ENCODE data around the gene ABHD17C. TPM values are rescaled to one million over a fixed set of nuclear protein-coding genes. Genes with fewer than 3 reads are reported as not detected.

ABHD17C gene
- total and polyA plus RNA-seq, 2 experiments from 2014 or later: 2.1 to 8.3 TPM

- in situ Hi-C loops (cut with MboI): no loop called here
- H3K4me3 ChIP-seq: no peak overlapping the region
- TF ChIP-seq EZH2 (IDR thresholded peaks at IDR 0.05; ENCODE audit: insufficient read depth, poor library complexity, severe bottlenecking) (no peak), EZH2phosphoT487 (IDR thresholded peaks at IDR 0.05; ENCODE audit: insufficient read depth, low read depth) (no peak)
- peaks cover 12% of the 10 kb centered on the region for H3K36me3 ChIP-seq (ENCODE audit: low read depth)
- peaks cover 48% of the 10 kb centered on the region for H3K79me2 ChIP-seq (ENCODE audit: insufficient read depth)
- H3K4me1 ChIP-seq (ENCODE audit: insufficient read depth): peaks cover 10% of the 10 kb centered on the region
- no peak overlapping the region for H3K27ac ChIP-seq
- 79 to 85% methylated on average over 6 of the region's 6 CpGs for WGBS, 2 experiments (ENCODE audit: low coverage in 1 of 2, low lambda C conversion rate in 2 of 2, missing lambda C conversion rate in 2 of 2)
- no peak overlapping the region for H3K9ac ChIP-seq
- no peaks in the 10 kb centered on the region for H3K9me3 ChIP-seq (ENCODE audit: low read depth)
- no peaks in the 10 kb centered on the region for H3K27me3 ChIP-seq (replicated peaks; ENCODE audit: insufficient read depth)
- H2AFZ ChIP-seq: no peak overlapping the region
- H3F3A ChIP-seq (ENCODE audit: insufficient read depth): peaks cover 20% of the 10 kb centered on the region
- no peaks in the 10 kb centered on the region for H4K20me1 ChIP-seq (ENCODE audit: insufficient read depth)
- H3K9me2 ChIP-seq (ENCODE audit: insufficient read depth): no peaks in the 10 kb centered on the region
- H3K4me2 ChIP-seq (ENCODE audit: unreplicated experiment): no peak overlapping the region
- DNase-seq: peak; percentile 60
Measured at GRCh38 chr15:80749589-80749988, 54.5 kb downstream of the ABHD17C start.

- no peak overlapping the region for H3K9ac ChIP-seq
- H3K4me1 ChIP-seq (ENCODE audit: insufficient read depth): peaks cover 1% of the 10 kb centered on the region; the same call in 1 of the 2 replicates
- H3K4me3 ChIP-seq: no peak overlapping the region
- peaks cover 16% of the 10 kb centered on the region for H3K36me3 ChIP-seq (ENCODE audit: low read depth)
- no peak overlapping the region for H3K4me2 ChIP-seq (ENCODE audit: unreplicated experiment)
- no peak for DNase-seq
- in situ Hi-C loops (cut with MboI): no loop called here
- H3K27ac ChIP-seq: no peak overlapping the region
- peaks cover 48% of the 10 kb centered on the region for H3K79me2 ChIP-seq (ENCODE audit: insufficient read depth)
- no peak overlapping the region for H2AFZ ChIP-seq
- no peaks in the 10 kb centered on the region for H4K20me1 ChIP-seq (ENCODE audit: insufficient read depth)
- WGBS, 2 experiments (ENCODE audit: low coverage in 1 of 2, low lambda C conversion rate in 2 of 2, missing lambda C conversion rate in 2 of 2): 97% methylated on average over 4 of the region's 4 CpGs
- no peaks in the 10 kb centered on the region for H3K9me3 ChIP-seq (ENCODE audit: low read depth)
- no peak for TF ChIP-seq EZH2phosphoT487 (IDR thresholded peaks at IDR 0.05; ENCODE audit: insufficient read depth, low read depth)
- no peak for TF ChIP-seq EZH2 (IDR thresholded peaks at IDR 0.05; ENCODE audit: insufficient read depth, poor library complexity, severe bottlenecking)
- H3K9me2 ChIP-seq (ENCODE audit: insufficient read depth): no peaks in the 10 kb centered on the region
- H3K27me3 ChIP-seq (replicated peaks; ENCODE audit: insufficient read depth): no peaks in the 10 kb centered on the region
- peaks cover 13% of the 10 kb centered on the region for H3F3A ChIP-seq (ENCODE audit: insufficient read depth)
Measured at GRCh38 chr15:80750575-80750974, 55.5 kb downstream of the ABHD17C start.

GRCh38 chr15:80752204-80752603, 57.1 kb downstream of the ABHD17C start:
- H3K79me2 ChIP-seq (ENCODE audit: insufficient read depth): peaks cover 31% of the 10 kb centered on the region
- H3K9ac ChIP-seq: no peak overlapping the region
- H3K4me1 ChIP-seq (ENCODE audit: insufficient read depth): no peaks in the 10 kb centered on the region
- H3K4me2 ChIP-seq (ENCODE audit: unreplicated experiment): no peak overlapping the region
- no peak overlapping the region for H2AFZ ChIP-seq
- no peaks in the 10 kb centered on the region for H3K9me2 ChIP-seq (ENCODE audit: insufficient read depth)
- no peaks in the 10 kb centered on the region for H3K27me3 ChIP-seq (replicated peaks; ENCODE audit: insufficient read depth)
- no peaks in the 10 kb centered on the region for H4K20me1 ChIP-seq (ENCODE audit: insufficient read depth)
- no peaks in the 10 kb centered on the region for H3F3A ChIP-seq (ENCODE audit: insufficient read depth)
- in situ Hi-C loops (cut with MboI): no loop called here
- no peaks in the 10 kb centered on the region for H3K9me3 ChIP-seq (ENCODE audit: low read depth)
- DNase-seq: no peak
- WGBS, 2 experiments (ENCODE audit: low coverage in 1 of 2, low lambda C conversion rate in 2 of 2, missing lambda C conversion rate in 2 of 2): 66 to 67% methylated on average over 4 of the region's 4 CpGs
- TF ChIP-seq EZH2 (IDR thresholded peaks at IDR 0.05; ENCODE audit: insufficient read depth, poor library complexity, severe bottlenecking) (no peak), EZH2phosphoT487 (IDR thresholded peaks at IDR 0.05; ENCODE audit: insufficient read depth, low read depth) (no peak)
- H3K27ac ChIP-seq: no peak overlapping the region
- H3K36me3 ChIP-seq (ENCODE audit: low read depth): peaks cover 18% of the 10 kb centered on the region
- no peak overlapping the region for H3K4me3 ChIP-seq

- H3F3A ChIP-seq (ENCODE audit: insufficient read depth): no peaks in the 10 kb centered on the region
- no peak overlapping the region for H3K4me2 ChIP-seq (ENCODE audit: unreplicated experiment)
- in situ Hi-C loops (cut with MboI): no loop called here
- no peaks in the 10 kb centered on the region for H3K9me3 ChIP-seq (ENCODE audit: low read depth)
- no peak overlapping the region for H3K4me3 ChIP-seq
- no peaks in the 10 kb centered on the region for H4K20me1 ChIP-seq (ENCODE audit: insufficient read depth)
- 16 to 32% methylated on average over 2 of the region's 2 CpGs for WGBS, 2 experiments (ENCODE audit: low coverage in 1 of 2, low lambda C conversion rate in 2 of 2, missing lambda C conversion rate in 2 of 2)
- DNase-seq: no peak
- no peak overlapping the region for H2AFZ ChIP-seq
- TF ChIP-seq EZH2phosphoT487 (IDR thresholded peaks at IDR 0.05; ENCODE audit: insufficient read depth, low read depth) (no peak), EZH2 (IDR thresholded peaks at IDR 0.05; ENCODE audit: insufficient read depth, poor library complexity, severe bottlenecking) (no peak)
- H3K4me1 ChIP-seq (ENCODE audit: insufficient read depth): no peaks in the 10 kb centered on the region
- no peak overlapping the region for H3K27ac ChIP-seq
- H3K79me2 ChIP-seq (ENCODE audit: insufficient read depth): peaks cover 22% of the 10 kb centered on the region
- H3K9me2 ChIP-seq (ENCODE audit: insufficient read depth): no peaks in the 10 kb centered on the region
- no peak overlapping the region for H3K9ac ChIP-seq
- no peaks in the 10 kb centered on the region for H3K27me3 ChIP-seq (replicated peaks; ENCODE audit: insufficient read depth)
- peaks cover 18% of the 10 kb centered on the region for H3K36me3 ChIP-seq (ENCODE audit: low read depth)
Measured at GRCh38 chr15:80753161-80753560, 58.1 kb downstream of the ABHD17C start.

GRCh38 chr15:80754014-80754413, 58.9 kb downstream of the ABHD17C start:
- no peaks in the 10 kb centered on the region for H3K9me2 ChIP-seq (ENCODE audit: insufficient read depth)
- TF ChIP-seq EZH2phosphoT487 (IDR thresholded peaks at IDR 0.05; ENCODE audit: insufficient read depth, low read depth): no peak
- TF ChIP-seq EZH2 (IDR thresholded peaks at IDR 0.05; ENCODE audit: insufficient read depth, poor library complexity, severe bottlenecking): no peak
- no peak overlapping the region for H2AFZ ChIP-seq
- H3K4me1 ChIP-seq (ENCODE audit: insufficient read depth): no peaks in the 10 kb centered on the region
- H4K20me1 ChIP-seq (ENCODE audit: insufficient read depth): no peaks in the 10 kb centered on the region
- peaks cover 18% of the 10 kb centered on the region for H3K36me3 ChIP-seq (ENCODE audit: low read depth)
- H3K9ac ChIP-seq: no peak overlapping the region
- no peak overlapping the region for H3K4me3 ChIP-seq
- peaks cover 13% of the 10 kb centered on the region for H3K79me2 ChIP-seq (ENCODE audit: insufficient read depth)
- no peak for DNase-seq
- no peak overlapping the region for H3K27ac ChIP-seq
- H3K27me3 ChIP-seq (replicated peaks; ENCODE audit: insufficient read depth): no peaks in the 10 kb centered on the region
- in situ Hi-C loops (cut with MboI): no loop called here
- 95 to 97% methylated on average over 8 of the region's 8 CpGs for WGBS, 2 experiments (ENCODE audit: low coverage in 1 of 2, low lambda C conversion rate in 2 of 2, missing lambda C conversion rate in 2 of 2)
- H3K4me2 ChIP-seq (ENCODE audit: unreplicated experiment): no peak overlapping the region
- H3F3A ChIP-seq (ENCODE audit: insufficient read depth): no peaks in the 10 kb centered on the region
- H3K9me3 ChIP-seq (ENCODE audit: low read depth): no peaks in the 10 kb centered on the region

Measured in GM23248 (cell line).